Activated naive CD4-positive, alpha-beta T cell treated with anti-CD3 and anti-CD28 coated beads for 36 hours (primary cell): ENCODE results near the gene FAM234A. TPM values are rescaled to one million over a fixed set of nuclear protein-coding genes. Genes with fewer than 3 reads are reported as not detected.
A peak's percentile ranks its signal among the peaks of the same experiment; 100 is the strongest.
"Not testable (repeated sequence)": the region's sequence is repeated elsewhere in the genome, so short reads cannot be mapped to it uniquely, and the experiment has no call there.

ENCODE experiments used
- CTCF ChIA-PET: fragments of 350-600 bp; sonication (Branson Sonifier 250); formaldehyde crosslinking; loops from one replicate; lab custom pipeline; 2021; ENCODE audit warnings: antibody characterized with exemption; lab: Charles Lee
- DNase-seq: peaks from one replicate; pipeline ENCODE4 v3.0.0-alpha.2; 2020
- H3K27ac Mint-ChIP-seq: one replicate; pipeline ENCODE4 v1.8.0; 2021; ENCODE audit warnings: mild to moderate bottlenecking, mixed read lengths
- H3K27me3 Mint-ChIP-seq: one replicate; pipeline ENCODE4 v1.8.0; 2021; ENCODE audit warnings: low read depth, mixed read lengths
- H3K36me3 Mint-ChIP-seq: one replicate; pipeline ENCODE4 v1.8.0; 2021; ENCODE audit warnings: low read depth, mixed read lengths
- H3K4me1 Mint-ChIP-seq: one replicate; pipeline ENCODE4 v1.8.0; 2021; ENCODE audit warnings: low read depth, mixed read lengths
- H3K4me3 Mint-ChIP-seq: one replicate; pipeline ENCODE4 v1.8.0; 2021; ENCODE audit warnings: mild to moderate bottlenecking, moderate library complexity, mixed read lengths
- H3K9me3 Mint-ChIP-seq: one replicate; pipeline ENCODE4 v1.8.0; 2021; ENCODE audit warnings: mixed read lengths
- intact Hi-C: fragments of 100-400 bp; cut with micrococcal nuclease; formaldehyde crosslinking; loops from one replicate; pipeline ENCODE4 v1.15.1; 2023
- total RNA-seq, 2 experiments: library from RNA; stranded (reverse); gene quantifications; one replicate each; pipeline ENCODE4 v1.2.3, GENCODE V29; 2021

Gene FAM234A
- total RNA-seq, 2 experiments from 2014 or later: 25.9 to 27.4 TPM

- H3K27ac Mint-ChIP-seq: no peak overlapping the region
- H3K9me3 Mint-ChIP-seq: peaks cover under 1% of the 10 kb centered on the region
- no peak overlapping the region for H3K4me3 Mint-ChIP-seq
- H3K27me3 Mint-ChIP-seq: no peaks in the 10 kb centered on the region
- H3K36me3 Mint-ChIP-seq: peaks cover 3% of the 10 kb centered on the region
- intact Hi-C loops: no loop called here
- DNase-seq: no peak
- peaks cover 27% of the 10 kb centered on the region for H3K4me1 Mint-ChIP-seq
- CTCF ChIA-PET: interaction anchor here (1.2 to 1.3 kb wide), 2 partner anchors 12 to 144 kb away, joined by 3 read pairs; no protein-coding TSS in a partner anchor
These were observed 5.9 kb downstream of the FAM234A start for GRCh38 chr16:240559-240958.

- Mint-ChIP-seq H3K27ac (no peak overlapping the region), H3K9me3 (no peaks in the 10 kb centered on the region), H3K4me1 (peaks cover 21% of the 10 kb centered on the region), H3K27me3 (no peaks in the 10 kb centered on the region), H3K4me3 (no peak overlapping the region), H3K36me3 (peaks cover 2% of the 10 kb centered on the region)
- CTCF ChIA-PET: interaction anchor here (0.5 to 1.5 kb wide), 3 partner anchors 60 to 125 kb away, joined by 3 read pairs; no protein-coding TSS in a partner anchor
- intact Hi-C loops: no loop called here
- DNase-seq: no peak
These were observed 7.7 kb downstream of the FAM234A start for GRCh38 chr16:242281-242680.

GRCh38 chr16:243348-243747, 8.7 kb downstream of the FAM234A start:
- CTCF ChIA-PET: interaction anchor here (1.5 kb wide), 1 partner anchor 61 kb away, joined by 3 read pairs; no protein-coding TSS in a partner anchor
- no peak for DNase-seq
- intact Hi-C loops: no loop called here
- Mint-ChIP-seq H3K27me3 (no peaks in the 10 kb centered on the region), H3K4me1 (peaks cover 18% of the 10 kb centered on the region), H3K9me3 (no peaks in the 10 kb centered on the region), H3K4me3 (no peak overlapping the region), H3K27ac (no peak overlapping the region), H3K36me3 (peaks cover 2% of the 10 kb centered on the region)

GRCh38 chr16:245105-245504, 10.5 kb downstream of the FAM234A start:
- no peaks in the 10 kb centered on the region for H3K9me3 Mint-ChIP-seq
- CTCF ChIA-PET: interaction anchor here (1.0 kb wide), 1 partner anchor 10 kb away, joined by 5 read pairs; the partner anchor contains the start of gene FAM234A
- H3K36me3 Mint-ChIP-seq: peaks cover 2% of the 10 kb centered on the region
- intact Hi-C loops: no loop called here
- no peaks in the 10 kb centered on the region for H3K27me3 Mint-ChIP-seq
- H3K4me3 Mint-ChIP-seq: no peak overlapping the region
- no peak overlapping the region for H3K27ac Mint-ChIP-seq
- peaks cover 11% of the 10 kb centered on the region for H3K4me1 Mint-ChIP-seq
- no peak for DNase-seq

- no peak overlapping the region for H3K4me3 Mint-ChIP-seq
- peaks cover 4% of the 10 kb centered on the region for H3K36me3 Mint-ChIP-seq
- no peak overlapping the region for H3K27ac Mint-ChIP-seq
- CTCF ChIA-PET: no interaction called here
- no peaks in the 10 kb centered on the region for H3K9me3 Mint-ChIP-seq
- peaks cover 1% of the 10 kb centered on the region for H3K4me1 Mint-ChIP-seq
- no peak for DNase-seq
- intact Hi-C loops: no loop called here
- no peaks in the 10 kb centered on the region for H3K27me3 Mint-ChIP-seq
These were observed 12.4 kb downstream of the FAM234A start for GRCh38 chr16:247027-247426.

- DNase-seq: no peak
- CTCF ChIA-PET: no interaction called here
- Mint-ChIP-seq H3K4me3 (no peak overlapping the region), H3K27me3 (no peaks in the 10 kb centered on the region), H3K4me1 (peaks cover 14% of the 10 kb centered on the region), H3K27ac (no peak overlapping the region), H3K36me3 (peaks cover 7% of the 10 kb centered on the region), H3K9me3 (no peaks in the 10 kb centered on the region)
- intact Hi-C loops: no loop called here
These were observed 14.8 kb downstream of the FAM234A start for GRCh38 chr16:249431-249830.

GRCh38 chr16:252366-253337, 18.0 kb downstream of the FAM234A start:
- intact Hi-C loops: loop anchor here (1.0 to 5.0 kb wide), 2 partner anchors 17 to 100 kb away; partner anchors contain the start of gene AXIN1
- CTCF ChIA-PET: interaction anchor here (1.2 to 2.2 kb wide), 2 partner anchors 17 to 18 kb away, joined by 3 to 8 read pairs; partner anchors contain the start of gene FAM234A

GRCh38 chr16:253833-254232, 19.2 kb downstream of the FAM234A start:
- intact Hi-C loops: loop anchor here (5.0 kb wide), 1 partner anchor 98 kb away; the partner anchor contains the start of gene AXIN1
- Mint-ChIP-seq H3K36me3 (peaks cover 9% of the 10 kb centered on the region), H3K9me3 (no peaks in the 10 kb centered on the region), H3K27me3 (no peaks in the 10 kb centered on the region), H3K4me3 (no peak overlapping the region), H3K4me1 (peaks cover 19% of the 10 kb centered on the region), H3K27ac (peak overlapping the region; percentile 36)
- peak; percentile 14 for DNase-seq
- CTCF ChIA-PET: interaction anchor here (1.2 to 2.2 kb wide), 3 partner anchors 18 to 108 kb away, joined by 3 to 8 read pairs (median 6); partner anchors contain the start of gene FAM234A

More at GRCh38 chr16:252366-253337, 18.0 kb downstream of the FAM234A start:
- peak overlapping the region; percentile 50 for H3K27ac Mint-ChIP-seq
- DNase-seq: peak; percentile 51
- peaks cover 9% of the 10 kb centered on the region for H3K36me3 Mint-ChIP-seq
- no peaks in the 10 kb centered on the region for H3K9me3 Mint-ChIP-seq
- peak overlapping the region; percentile 57 for H3K4me3 Mint-ChIP-seq
- H3K4me1 Mint-ChIP-seq: peaks cover 19% of the 10 kb centered on the region
- H3K27me3 Mint-ChIP-seq: no peaks in the 10 kb centered on the region

- Mint-ChIP-seq H3K36me3 (peaks cover 9% of the 10 kb centered on the region), H3K4me3 (no peak overlapping the region), H3K27me3 (no peaks in the 10 kb centered on the region), H3K27ac (no peak overlapping the region), H3K4me1 (peaks cover 19% of the 10 kb centered on the region), H3K9me3 (no peaks in the 10 kb centered on the region)
- DNase-seq: no peak
- CTCF ChIA-PET: interaction anchor here (1.8 to 2.2 kb wide), 2 partner anchors 20 to 107 kb away, joined by 6 to 8 read pairs; partner anchors contain the start of gene FAM234A
- intact Hi-C loops: loop anchor here (5.0 kb wide), 1 partner anchor 98 kb away; the partner anchor contains the start of gene AXIN1
These were observed 19.8 kb downstream of the FAM234A start for GRCh38 chr16:254461-254860.

- Mint-ChIP-seq H3K4me1 (peaks cover 19% of the 10 kb centered on the region), H3K4me3 (no peak overlapping the region), H3K9me3 (no peaks in the 10 kb centered on the region), H3K36me3 (peaks cover 9% of the 10 kb centered on the region), H3K27ac (no peak overlapping the region), H3K27me3 (no peaks in the 10 kb centered on the region)
- DNase-seq: no peak
- intact Hi-C loops: no loop called here
- CTCF ChIA-PET: interaction anchor here (1.8 kb wide), 1 partner anchor 107 kb away, joined by 6 read pairs; no protein-coding TSS in a partner anchor
These were observed 20.6 kb downstream of the FAM234A start for GRCh38 chr16:255183-255582.

- H3K4me1 Mint-ChIP-seq: peaks cover 11% of the 10 kb centered on the region
- H3K4me3 Mint-ChIP-seq, H3K27me3 Mint-ChIP-seq, CTCF ChIA-PET, H3K36me3 Mint-ChIP-seq, DNase-seq, H3K9me3 Mint-ChIP-seq, H3K27ac Mint-ChIP-seq, intact Hi-C loops: not testable (repeated sequence)
These were observed 23.5 kb downstream of the FAM234A start for GRCh38 chr16:258091-258490.

GRCh38 chr16:259226-259625, 24.6 kb downstream of the FAM234A start:
- Mint-ChIP-seq H3K9me3 (no peaks in the 10 kb centered on the region), H3K36me3 (peaks cover 5% of the 10 kb centered on the region), H3K27me3 (no peaks in the 10 kb centered on the region), H3K27ac (no peak overlapping the region), H3K4me3 (no peak overlapping the region), H3K4me1 (peaks cover 4% of the 10 kb centered on the region)
- CTCF ChIA-PET: no interaction called here
- intact Hi-C loops: no loop called here
- DNase-seq: no peak
